Muscle of leg (tissue), 11 donors: ENCODE data around the gene XPNPEP3. TPM values are rescaled to one million over a fixed set of nuclear protein-coding genes. Genes with fewer than 3 reads are reported as not detected.
"Not testable (repeated sequence)": the region's sequence is repeated elsewhere in the genome, so short reads cannot be mapped to it uniquely, and the experiment has no call there.

ENCODE experiments used
- DNase-seq: peaks from one replicate; pipeline ENCODE4 v3.0.0; 2013
- H3K27ac ChIP-seq: one replicate; pipeline ENCODE4 v1.5.1; 2013; ENCODE audit warnings: mild to moderate bottlenecking, low read length, control low read depth
- H3K27me3 ChIP-seq: one replicate; pipeline ENCODE4 v1.6.1; 2013; ENCODE audit warnings: low read length; ENCODE audit not compliant: control insufficient read depth, insufficient read depth
- H3K36me3 ChIP-seq: one replicate; pipeline ENCODE4 v1.6.1; 2013; ENCODE audit warnings: low read length; ENCODE audit not compliant: control insufficient read depth, insufficient read depth
- H3K4me1 ChIP-seq: one replicate; pipeline ENCODE4 v1.6.1; 2013; ENCODE audit warnings: low read length; ENCODE audit not compliant: control insufficient read depth, insufficient read depth
- H3K4me3 ChIP-seq: one replicate; pipeline ENCODE4 v1.5.1; 2013; ENCODE audit warnings: low read length, control low read depth
- H3K9me3 ChIP-seq: replicated peaks from 2 replicates; pipeline ENCODE4 v1.6.1; 2013; ENCODE audit warnings: low read depth, low read length; ENCODE audit not compliant: control insufficient read depth
- WGBS: methylation state at CpG from one replicate; pipeline ENCODE4 v1.1.5; 2013; ENCODE audit warnings: missing lambda C conversion rate; ENCODE audit not compliant: insufficient coverage; 5-methylcytosine and 5-hydroxymethylcytosine counted together
- polyA plus RNA-seq, 8 donors: library from polyadenylated mRNA; unstranded; fragments of 120-200 nt; gene quantifications; one replicate each; pipeline versions ENCODE4 v1.2.1 to v1.2.3, GENCODE V29; 2013; ENCODE audit warnings: inconsistent platforms in 1 of 8, low replicate concordance in 1 of 8; ENCODE audit not compliant: insufficient read length in 8 of 8, insufficient read depth in 1 of 8
- total RNA-seq: library from RNA; stranded (reverse); fragments of 120-200 nt; gene quantifications from one replicate; pipeline ENCODE4 v1.2.4, GENCODE V29; 2013

Gene XPNPEP3
- total and polyA plus RNA-seq, 9 donors, result 7.8 to 12.8 (median 10.1) TPM

DNA sequence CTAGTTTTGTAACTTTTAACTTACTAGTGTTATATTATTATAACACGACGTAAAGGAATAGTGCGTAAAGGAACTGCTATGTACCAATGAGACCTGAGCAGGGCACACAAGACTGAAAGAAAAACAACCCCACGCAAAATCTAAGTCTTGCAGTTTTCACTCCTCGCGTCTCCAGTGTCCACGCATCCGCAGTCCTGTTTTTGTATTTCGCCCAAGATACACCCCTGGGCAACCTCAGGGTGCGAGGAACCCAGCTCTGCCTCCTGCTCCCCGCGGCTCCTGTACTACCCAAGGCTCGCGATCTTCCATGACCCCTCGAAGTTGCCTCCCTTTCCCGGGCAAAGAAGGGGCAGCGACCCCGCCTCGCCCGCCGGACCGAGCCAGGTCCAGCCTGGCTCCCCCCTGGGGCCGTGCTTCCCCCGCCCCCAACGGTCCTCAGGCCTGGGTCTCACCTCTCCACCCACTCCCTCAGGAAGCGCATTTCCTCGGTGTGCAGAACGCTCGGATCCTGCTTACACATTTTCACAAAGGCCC lies 902 bp upstream of the XPNPEP3 start:
- Histone ChIP-seq H3K4me3 (peak overlapping the region; percentile 79), H3K27me3 (no peaks in the 10 kb centered on the region), H3K27ac (peak overlapping the region; percentile 99), H3K4me1 (peaks cover 14% of the 10 kb centered on the region), H3K9me3 (no peaks in the 10 kb centered on the region), H3K36me3 (no peaks in the 10 kb centered on the region)
- 0% methylated on average over 22 of the region's 29 CpGs for WGBS
- DNase-seq, result peak; percentile 54

GRCh38 chr22:40857309-40857855 lies 434 bp downstream of the XPNPEP3 start:
- peaks cover 14% of the 10 kb centered on the region for H3K4me1 ChIP-seq
- no peak for DNase-seq
- H3K27ac ChIP-seq, result peak overlapping the region; percentile 99
- H3K27me3 ChIP-seq, result no peaks in the 10 kb centered on the region
- H3K9me3 ChIP-seq, result no peaks in the 10 kb centered on the region
- peaks cover 7% of the 10 kb centered on the region for H3K36me3 ChIP-seq
- WGBS, result 0% methylated on average over 2 of the region's 18 CpGs
- H3K4me3 ChIP-seq, result peak overlapping the region; percentile 79

DNA sequence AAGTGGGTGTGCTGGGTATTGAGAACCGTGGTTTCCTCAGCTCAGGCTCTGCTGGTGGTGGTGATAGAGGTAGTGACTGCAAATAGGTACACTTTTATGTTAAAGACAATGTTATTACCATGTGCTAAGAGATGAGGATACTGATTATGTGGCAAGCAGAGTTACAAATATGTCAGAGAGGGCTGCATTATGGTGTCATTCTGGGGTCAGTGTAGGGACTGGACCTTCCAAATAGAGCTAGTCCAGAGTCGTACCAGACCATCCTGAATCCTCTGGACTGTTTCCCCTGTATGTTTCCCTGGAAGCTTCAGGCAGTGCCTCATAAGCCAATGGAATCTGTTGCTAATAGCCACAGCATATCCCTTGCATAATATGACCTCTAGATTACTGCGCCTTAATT lies 5.1 kb downstream of the XPNPEP3 start, which contains the start of gene DNAJB7:
DNAJB7 (minus strand) TSS at position 101 of the 400 bp plus-strand sequence. CDS start 119 bp downstream, outside the sequence.
- 93% methylated on average over 2 of the region's 3 CpGs for WGBS
- Histone ChIP-seq H3K36me3 (peaks cover 9% of the 10 kb centered on the region), H3K27me3 (no peaks in the 10 kb centered on the region), H3K9me3 (no peaks in the 10 kb centered on the region), H3K27ac (no peak within 1 kb of the TSS), H3K4me3 (no peak within 1 kb of the TSS), H3K4me1 (peaks cover 5% of the 10 kb centered on the region)
- no peak for DNase-seq

GRCh38 chr22:40862537-40862936 lies 5.6 kb downstream of the XPNPEP3 start:
- H3K27me3 ChIP-seq, result no peaks in the 10 kb centered on the region
- no peak overlapping the region for H3K4me3 ChIP-seq
- DNase-seq, result no peak
- peaks cover 5% of the 10 kb centered on the region for H3K4me1 ChIP-seq
- no peak overlapping the region for H3K27ac ChIP-seq
- H3K9me3 ChIP-seq, result no peaks in the 10 kb centered on the region
- 100% methylated on average over 1 of the region's 2 CpGs for whole genome bisulfite sequencing
- H3K36me3 ChIP-seq, result peaks cover 9% of the 10 kb centered on the region

DNA sequence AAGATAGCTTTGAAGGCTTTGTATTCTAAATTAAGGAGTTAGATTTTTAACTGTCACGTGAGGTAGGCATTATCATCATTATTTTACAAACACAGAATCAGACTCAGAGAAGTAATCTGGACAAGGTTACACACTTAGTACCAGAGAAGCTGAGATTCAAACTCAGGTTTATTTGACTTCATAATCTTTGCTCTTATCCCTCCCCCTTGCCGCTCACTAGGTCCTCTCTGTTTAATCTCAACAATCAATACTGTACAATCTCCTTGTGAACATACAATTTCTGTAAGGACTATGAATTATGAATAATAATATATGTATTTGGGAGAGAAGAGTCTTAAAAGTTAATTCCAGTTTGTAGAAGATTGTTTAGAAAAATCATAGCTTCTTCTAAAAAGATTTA lies 10.2 kb downstream of the XPNPEP3 start:
- H3K27me3 ChIP-seq, result no peaks in the 10 kb centered on the region
- DNase-seq, result no peak
- H3K27ac ChIP-seq, result no peak overlapping the region
- H3K36me3 ChIP-seq, result peaks cover 16% of the 10 kb centered on the region
- H3K4me1 ChIP-seq, result no peaks in the 10 kb centered on the region
- no peak overlapping the region for H3K4me3 ChIP-seq
- no CpG with 5 or more reads among the region's 2 CpGs for WGBS
- H3K9me3 ChIP-seq, result no peaks in the 10 kb centered on the region

DNA sequence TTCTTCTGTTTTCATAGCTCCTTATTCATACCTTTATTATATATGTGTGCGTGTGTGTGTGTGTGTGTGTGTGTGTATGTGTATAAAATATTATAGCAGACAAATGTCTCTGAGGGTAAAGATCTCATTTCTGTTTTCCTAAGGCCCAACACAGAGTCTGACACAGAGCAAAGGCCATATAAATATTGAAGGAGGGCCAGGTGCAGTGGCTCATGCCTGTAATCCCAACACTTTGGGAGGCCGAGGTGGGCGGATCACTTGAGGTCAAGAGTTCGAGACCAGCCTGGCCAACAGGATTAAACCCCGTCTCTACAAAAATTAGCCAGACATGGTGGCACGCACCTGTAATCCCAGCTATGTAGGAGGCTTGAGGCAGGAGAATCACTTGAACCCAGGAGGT lies 11.4 kb downstream of the XPNPEP3 start:
- 100% methylated on average over 4 of the region's 6 CpGs for WGBS
- H3K4me1 ChIP-seq, H3K4me3 ChIP-seq, H3K27ac ChIP-seq, H3K9me3 ChIP-seq, DNase-seq, H3K27me3 ChIP-seq: not testable (repeated sequence)
- H3K36me3 ChIP-seq, result peaks cover 14% of the 10 kb centered on the region

DNA sequence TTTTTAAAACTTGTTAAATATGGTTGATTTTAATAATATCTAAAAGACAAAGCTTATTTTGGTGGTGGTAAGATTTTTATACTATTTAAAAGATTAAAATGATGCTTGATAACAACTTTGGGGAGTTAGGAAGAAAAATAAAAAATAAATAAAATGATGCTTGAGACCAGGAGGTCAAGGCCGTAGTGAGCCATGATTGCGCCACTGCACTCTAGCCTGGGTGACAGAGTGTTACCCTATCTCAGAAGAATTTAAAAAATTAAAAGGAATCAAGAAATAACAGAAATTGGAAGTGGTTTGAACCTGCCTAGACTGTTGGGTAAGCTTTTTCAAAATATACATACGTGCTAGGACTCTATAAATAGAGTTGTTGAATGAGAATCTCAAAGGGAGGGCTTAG lies 17.1 kb downstream of the XPNPEP3 start:
- Histone ChIP-seq H3K9me3 (no peaks in the 10 kb centered on the region), H3K27me3 (no peaks in the 10 kb centered on the region), H3K4me3 (no peak overlapping the region), H3K4me1 (no peaks in the 10 kb centered on the region), H3K36me3 (peaks cover 17% of the 10 kb centered on the region), H3K27ac (no peak overlapping the region)
- DNase-seq, result no peak
- WGBS, result 100% methylated on average over 2 of the region's 3 CpGs

GRCh38 chr22:40875111-40875510 lies 18.2 kb downstream of the XPNPEP3 start:
- no peak overlapping the region for H3K27ac ChIP-seq
- H3K9me3 ChIP-seq, result no peaks in the 10 kb centered on the region
- DNase-seq, result no peak
- H3K27me3 ChIP-seq, result no peaks in the 10 kb centered on the region
- no peak overlapping the region for H3K4me3 ChIP-seq
- no peaks in the 10 kb centered on the region for H3K4me1 ChIP-seq
- WGBS, result no CpG with 5 or more reads among the region's 3 CpGs
- peaks cover 18% of the 10 kb centered on the region for H3K36me3 ChIP-seq

- H3K27ac ChIP-seq, result no peak overlapping the region
- H3K9me3 ChIP-seq, result no peaks in the 10 kb centered on the region
- WGBS, result no CpG with 5 or more reads among the region's 1 CpG
- peaks cover 17% of the 10 kb centered on the region for H3K36me3 ChIP-seq
- no peak overlapping the region for H3K4me3 ChIP-seq
- H3K27me3 ChIP-seq, result no peaks in the 10 kb centered on the region
- H3K4me1 ChIP-seq, result no peaks in the 10 kb centered on the region
- DNase-seq, result no peak
These were observed 20.0 kb downstream of the XPNPEP3 start for GRCh38 chr22:40876907-40877306.

GRCh38 chr22:40877488-40877887 lies 20.5 kb downstream of the XPNPEP3 start:
- no peaks in the 10 kb centered on the region for H3K27me3 ChIP-seq

GRCh38 chr22:40878922-40879321 lies 22.0 kb downstream of the XPNPEP3 start:
- Histone ChIP-seq H3K36me3 (peaks cover 24% of the 10 kb centered on the region), H3K4me1 (no peaks in the 10 kb centered on the region), H3K4me3 (no peak overlapping the region), H3K27me3 (no peaks in the 10 kb centered on the region), H3K9me3 (no peaks in the 10 kb centered on the region), H3K27ac (no peak overlapping the region)
- DNase-seq, result no peak
- no CpG with 5 or more reads among the region's 2 CpGs for WGBS

More at GRCh38 chr22:40877488-40877887, 20.5 kb downstream of the XPNPEP3 start:
- Histone ChIP-seq H3K4me1 (no peaks in the 10 kb centered on the region), H3K27ac (no peak overlapping the region), H3K36me3 (peaks cover 22% of the 10 kb centered on the region), H3K9me3 (no peaks in the 10 kb centered on the region), H3K4me3 (no peak overlapping the region)
- DNase-seq, result no peak
- WGBS, result no CpG with 5 or more reads among the region's 3 CpGs
